Stomach (tissue), 4 donors: ENCODE data around the gene STAG3.

Experiments used
- CTCF ChIP-seq, 7 experiments: fragments of 450-650 bp in 4 of 7; fragments of 200-600 bp in 3 of 7; sonication (generic) in 3 of 7; IDR thresholded peaks; one replicate each; pipeline ENCODE4 v1.5.1; 2016 to 2019; ENCODE audit warnings: antibody characterized with exemption in 7 of 7, control low read depth in 2 of 7, mild to moderate bottlenecking in 1 of 7
- POLR2A ChIP-seq, 4 donors: fragments of 450-650 bp; IDR thresholded peaks; one replicate each; pipeline ENCODE4 v1.6.1; 2016; ENCODE audit warnings: antibody characterized with exemption in 4 of 4, control low read depth in 2 of 4, mild to moderate bottlenecking in 1 of 4, moderate library complexity in 1 of 4

DNA sequence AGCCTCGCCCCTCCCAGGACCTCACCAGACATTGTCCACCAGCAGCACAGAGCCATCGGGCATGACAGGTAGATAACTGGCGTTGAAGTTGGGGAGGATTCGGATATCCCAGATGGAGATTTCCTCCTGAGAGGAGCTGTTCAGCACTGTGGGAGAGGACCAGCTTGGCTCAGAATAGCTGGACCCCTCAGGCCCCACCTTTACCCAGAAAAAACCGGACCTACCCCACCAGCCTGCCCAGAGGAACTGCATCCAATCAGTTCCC, 20.7 kb upstream of the STAG3 start:
- no peak for TF ChIP-seq POLR2A (IDR thresholded peaks at IDR 0.05)
- TF ChIP-seq CTCF (IDR thresholded peaks at IDR 0.05) = no peak
